Cortex of kidney (tissue), 1 donor: ENCODE measurements around the gene LRFN2.

Experiments
- DNase-seq: peaks from one replicate; lab custom pipeline; 2025; lab: John Stamatoyannopoulos, UW

Gene LRFN2

DNA sequence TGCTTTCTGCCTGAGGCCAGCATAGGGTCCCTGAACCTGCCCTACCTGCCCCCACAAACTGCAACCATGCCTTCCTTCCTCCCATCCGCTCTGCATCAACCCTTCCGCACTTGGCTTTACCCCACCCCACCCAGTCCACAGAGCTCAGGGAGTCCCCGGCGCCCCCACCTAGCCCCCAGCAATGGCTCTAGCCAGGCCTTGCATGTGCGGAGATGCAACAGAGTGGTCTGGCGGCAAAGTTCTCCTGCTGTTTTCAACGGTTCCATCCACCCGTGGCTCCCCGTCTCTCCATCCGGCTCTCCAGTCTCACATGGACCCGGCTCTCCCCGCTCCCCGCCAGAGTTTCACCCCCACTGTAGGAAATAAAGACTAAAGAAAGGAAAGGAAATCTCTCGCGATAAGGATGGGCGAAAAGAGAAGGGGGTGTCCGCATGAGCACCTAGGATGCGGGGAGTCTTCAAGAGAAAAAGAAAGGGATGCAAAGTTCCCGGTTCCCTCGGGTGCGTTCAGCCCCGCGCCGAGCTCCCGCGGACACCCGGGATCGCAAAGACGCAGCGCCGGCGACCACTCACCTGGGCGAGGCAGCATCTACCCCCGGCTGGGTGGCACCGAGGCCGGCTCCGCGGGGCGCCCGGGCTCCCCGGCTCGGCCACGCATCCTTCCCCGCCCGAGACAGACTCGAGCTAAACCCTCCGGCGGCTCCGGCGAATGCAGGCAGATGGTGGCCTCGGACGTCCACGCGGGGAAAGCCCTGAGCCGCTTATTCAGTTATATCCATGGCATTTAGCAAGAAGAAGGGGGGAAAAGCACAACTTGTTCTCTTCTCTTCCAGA is 579 bp downstream of the LRFN2 start:
- DNase-seq = no peak

DNA sequence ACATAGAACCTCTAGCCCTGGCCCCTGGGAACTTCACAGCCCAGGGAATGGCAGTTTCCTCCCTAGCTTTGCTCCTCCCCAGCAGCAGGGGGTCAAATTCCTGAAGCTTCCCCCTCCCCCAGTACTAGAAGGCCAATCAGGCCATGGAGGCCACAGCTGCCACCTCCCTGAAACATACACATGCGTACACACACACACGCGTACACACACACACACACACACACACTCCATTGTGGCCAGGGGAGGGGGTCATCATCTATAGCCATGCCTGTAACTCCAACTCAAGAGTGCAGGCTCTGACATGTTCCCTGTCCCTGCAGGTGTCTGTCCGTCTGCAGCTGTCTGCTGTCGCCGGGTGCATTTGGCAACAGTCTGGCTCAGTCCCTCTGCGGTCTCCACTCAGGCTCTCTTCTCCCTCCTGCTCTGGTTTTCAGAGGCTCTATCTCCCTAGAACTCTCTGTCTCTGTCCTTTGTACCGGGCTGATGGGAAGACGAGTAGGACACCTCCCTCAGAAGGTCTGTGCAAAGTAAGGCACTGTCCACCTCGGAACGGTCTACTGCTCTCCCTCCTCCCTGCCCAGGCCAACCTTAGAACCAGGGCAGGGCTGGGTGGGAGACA is 1.4 kb downstream of the LRFN2 start:
- DNase-seq = no peak

DNA sequence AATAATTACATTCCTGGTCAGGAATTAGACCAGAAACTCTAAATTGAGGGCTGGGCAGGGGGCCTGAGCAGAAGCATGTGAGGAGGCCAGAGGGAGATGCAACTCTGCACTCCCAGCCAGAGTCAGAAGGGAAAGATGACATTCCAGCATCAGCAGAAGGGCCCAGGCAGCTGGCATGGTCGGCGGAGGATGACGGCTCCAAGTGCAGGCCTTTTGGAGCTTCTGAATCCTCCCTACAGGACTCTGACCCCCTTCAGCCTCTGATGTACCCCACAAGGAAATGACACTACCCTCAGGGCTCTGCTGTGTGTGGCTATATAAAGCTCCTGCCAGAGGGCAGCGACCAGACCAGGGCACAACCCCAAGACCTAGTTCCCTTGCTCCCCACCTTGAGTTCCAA is 1.9 kb downstream of the LRFN2 start:
- no peak for DNase-seq

DNA sequence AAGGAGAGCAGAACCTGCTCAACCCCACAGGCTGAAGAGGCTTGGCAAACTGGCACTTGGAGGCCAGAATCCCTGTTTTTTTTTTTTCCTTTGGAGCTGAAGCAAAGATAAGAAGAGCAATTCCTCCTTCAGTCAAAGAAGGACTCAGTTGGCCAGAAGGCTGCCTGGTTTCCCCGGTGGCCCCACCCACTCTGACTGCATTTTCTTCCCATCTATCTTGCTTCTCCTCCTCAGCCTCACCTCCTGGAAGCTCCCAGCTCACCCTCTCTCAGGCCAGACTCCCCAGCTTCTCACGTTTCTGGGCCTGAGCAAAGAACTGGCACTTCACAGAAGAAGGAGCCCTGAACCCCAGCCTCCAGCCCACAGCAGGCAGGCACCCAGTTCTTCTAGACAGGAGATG is 2.4 kb downstream of the LRFN2 start:
- DNase-seq = no peak

DNA sequence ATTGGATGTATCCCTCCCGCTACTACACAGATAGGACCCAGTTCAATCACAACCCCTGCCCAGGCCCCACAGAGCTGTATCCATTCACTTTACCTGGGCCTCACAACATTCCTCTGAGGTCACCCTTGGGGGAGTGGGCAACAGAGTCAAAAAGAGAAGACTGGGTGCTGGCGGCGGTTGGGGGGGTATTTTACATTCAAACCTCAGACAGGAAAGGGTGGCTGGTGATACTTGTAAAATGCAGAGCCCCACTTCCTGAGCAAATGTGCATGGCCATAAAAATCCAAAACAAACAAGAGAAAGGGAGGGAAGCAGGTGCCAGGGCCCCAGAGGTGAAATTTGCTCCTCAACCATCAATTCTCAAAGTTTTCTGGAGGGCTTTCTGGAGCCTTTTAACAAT is 3.5 kb downstream of the LRFN2 start:
- DNase-seq = no peak

DNA sequence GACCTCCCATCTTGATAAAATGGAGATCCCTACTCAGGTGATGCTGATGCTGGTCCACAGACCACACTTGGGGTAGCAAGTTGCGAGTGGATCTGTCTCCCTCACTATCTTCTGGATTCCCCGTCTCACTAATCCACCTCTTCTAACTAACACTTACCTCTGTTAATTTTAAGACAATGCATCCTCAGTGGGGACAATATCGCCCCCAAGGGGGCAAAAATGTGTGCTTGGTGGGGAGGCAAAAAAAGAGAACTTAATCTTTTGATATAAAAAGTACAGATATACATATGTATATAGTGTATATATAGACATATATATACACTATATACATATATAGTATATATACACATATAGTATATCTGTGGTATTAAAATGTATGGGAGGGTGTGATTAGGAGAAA is 4.3 kb downstream of the LRFN2 start:
- no peak for DNase-seq

DNA sequence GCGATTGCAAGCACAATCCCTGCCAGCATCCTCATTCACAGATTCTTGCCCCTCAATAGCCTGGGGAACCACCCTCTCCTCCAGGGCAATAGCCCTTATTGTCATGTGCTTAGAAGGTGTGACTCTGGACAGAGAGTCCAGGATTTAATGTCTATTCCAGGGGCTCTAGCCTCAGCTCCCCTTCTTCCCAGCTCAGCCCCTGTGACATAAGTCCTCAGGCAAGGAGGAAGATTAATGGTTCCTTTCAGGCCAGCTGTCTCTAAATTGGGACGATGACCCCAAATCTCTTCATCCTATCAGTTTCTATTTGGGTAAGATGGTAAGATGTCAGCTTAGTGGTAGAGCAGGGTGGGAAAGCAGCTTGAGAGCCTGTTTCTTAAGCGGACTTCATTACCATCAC is 8.1 kb downstream of the LRFN2 start:
- DNase-seq = no peak

DNA sequence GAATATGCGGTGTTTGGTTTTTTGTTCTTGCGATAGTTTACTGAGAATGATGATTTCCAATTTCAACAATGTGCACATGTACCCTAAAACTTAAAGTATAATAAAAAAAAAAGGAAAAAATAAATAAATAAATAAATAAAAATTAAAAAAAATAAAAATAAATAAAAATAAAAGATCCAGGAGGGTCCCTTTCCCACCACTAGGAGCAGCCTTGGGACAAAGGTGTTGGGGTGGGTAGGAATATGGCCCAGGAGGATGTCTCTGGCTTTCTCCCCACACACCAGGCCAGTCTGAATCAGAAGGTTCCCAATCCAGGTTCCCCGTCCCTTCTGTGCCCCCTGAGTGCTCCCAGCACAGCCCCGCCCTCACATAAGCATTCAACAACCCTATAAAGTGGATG is 9.5 kb downstream of the LRFN2 start:
- no peak for DNase-seq

DNA sequence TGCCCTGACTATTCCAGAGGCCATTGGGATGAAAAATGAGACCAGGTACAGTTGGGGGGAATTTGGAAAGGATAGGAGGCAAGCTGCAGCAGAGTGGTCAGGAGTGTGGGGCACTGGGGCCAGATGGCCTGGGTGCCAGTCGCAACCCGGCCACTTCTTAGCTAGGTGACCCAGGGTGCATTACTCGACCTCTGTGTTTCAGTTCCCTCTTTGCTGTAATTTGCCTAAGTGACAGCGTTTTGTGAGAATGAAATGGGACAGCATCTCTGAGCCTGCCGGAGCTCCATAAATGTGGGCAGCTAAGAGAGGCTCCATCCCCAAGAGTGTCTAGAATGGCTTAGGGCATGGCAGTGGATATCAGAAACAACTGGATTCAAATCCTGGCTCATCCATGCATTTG is 13.9 kb downstream of the LRFN2 start:
- no peak for DNase-seq

DNA sequence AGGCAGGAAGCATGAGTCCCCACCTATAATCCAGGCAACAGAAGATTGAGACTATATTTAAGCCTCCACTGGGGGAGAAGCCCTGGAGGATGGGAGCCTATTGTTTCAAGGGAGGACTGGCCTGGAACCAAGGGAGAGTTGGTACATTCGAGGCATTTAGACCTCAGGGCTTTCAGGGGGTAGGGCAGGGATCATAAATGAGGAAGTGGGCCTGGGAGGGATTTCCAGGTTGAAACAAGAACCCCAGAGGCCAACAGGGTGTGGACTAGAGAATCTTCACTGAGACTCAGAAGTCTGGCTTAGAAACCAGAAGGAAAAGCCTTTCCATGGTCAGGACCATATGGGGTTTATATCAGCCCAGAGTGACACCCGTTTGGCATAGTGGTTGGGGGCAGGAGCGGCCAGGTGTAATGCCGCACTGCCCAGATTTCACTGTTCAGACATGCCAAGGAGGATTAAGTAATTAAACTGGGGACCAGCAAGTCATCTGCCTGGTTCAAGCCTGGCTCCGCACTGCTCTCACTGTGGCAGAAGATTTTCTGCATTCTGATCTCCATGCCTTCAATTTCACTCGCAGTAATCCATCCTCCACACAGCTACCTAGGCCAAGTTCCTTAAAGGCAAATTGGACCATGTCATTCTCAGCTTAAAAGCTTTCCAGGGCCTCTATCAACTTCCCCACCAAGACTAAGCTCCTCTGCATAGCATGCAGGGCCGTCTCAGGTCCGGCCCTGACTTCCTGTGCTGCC is 17.8 kb downstream of the LRFN2 start:
- no peak for DNase-seq

DNA sequence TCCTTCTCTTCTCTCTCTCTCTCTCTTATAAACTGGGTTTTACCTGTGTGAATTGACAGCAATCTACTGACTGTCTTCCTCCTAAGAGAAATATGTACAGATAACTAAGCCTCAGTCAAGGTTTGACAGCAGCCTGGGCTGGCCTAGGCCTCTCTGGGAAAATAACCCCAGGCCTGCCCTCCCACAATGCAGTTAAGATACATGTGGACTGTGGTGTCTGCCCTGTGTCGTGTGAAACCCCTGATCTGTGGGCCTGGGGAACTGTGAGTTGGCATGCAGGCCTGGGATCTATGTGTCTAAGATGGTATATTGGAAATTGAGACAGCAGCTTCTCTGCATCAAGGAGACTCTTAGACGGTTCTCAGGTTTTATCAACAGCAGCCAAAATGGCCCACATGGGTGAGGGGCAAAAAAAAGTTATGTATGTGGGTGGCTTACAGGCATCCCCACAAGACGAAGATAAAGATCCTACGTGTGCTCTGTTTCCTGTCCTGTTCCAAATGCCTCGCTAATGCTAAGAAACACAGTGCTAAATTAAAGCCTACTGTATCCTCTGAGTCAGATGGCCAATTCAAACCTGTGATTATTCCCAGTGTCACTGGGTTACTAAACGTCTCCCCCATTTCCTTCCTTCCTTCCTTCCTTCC is 19.0 kb downstream of the LRFN2 start:
- DNase-seq = no peak

DNA sequence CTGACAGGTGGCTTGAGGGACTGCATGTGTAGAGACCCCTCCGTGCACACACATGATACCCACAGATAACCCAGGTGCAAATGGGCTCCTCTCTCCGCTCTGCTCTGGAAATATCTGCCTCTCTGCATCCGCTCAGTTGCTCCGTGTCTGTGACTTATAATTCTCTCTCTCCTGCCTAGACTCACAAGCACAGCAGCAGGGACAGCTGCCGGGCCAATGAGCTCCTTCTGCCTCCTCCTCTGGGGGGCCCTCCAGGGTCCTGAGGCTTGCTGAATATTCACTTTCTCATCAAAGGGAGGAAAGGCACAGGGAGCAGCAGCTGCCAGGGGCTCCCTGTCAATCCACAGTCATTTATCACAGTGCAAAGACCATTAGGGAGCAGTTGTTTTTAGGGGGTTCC is 24.1 kb downstream of the LRFN2 start:
- no peak for DNase-seq

DNA sequence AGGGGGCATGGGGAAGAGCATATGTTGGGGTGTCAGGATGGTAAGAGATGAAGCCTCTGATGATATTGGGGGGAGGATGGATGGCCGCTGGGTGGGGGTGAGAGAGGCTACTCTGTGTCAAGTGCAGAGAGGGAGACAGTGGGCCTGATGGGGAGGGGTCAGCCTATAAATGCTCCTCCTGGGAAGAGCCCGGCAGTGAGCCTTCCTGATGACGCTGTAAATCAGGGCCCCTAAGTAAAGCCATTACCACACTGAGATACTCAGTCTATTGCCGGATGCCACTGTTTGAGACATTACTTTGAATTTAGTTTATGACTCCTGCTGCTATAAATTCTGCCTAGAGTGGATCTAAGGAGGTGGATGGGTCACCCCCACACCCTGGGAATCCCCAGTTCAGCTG is 28.1 kb downstream of the LRFN2 start:
- DNase-seq = no peak

DNA sequence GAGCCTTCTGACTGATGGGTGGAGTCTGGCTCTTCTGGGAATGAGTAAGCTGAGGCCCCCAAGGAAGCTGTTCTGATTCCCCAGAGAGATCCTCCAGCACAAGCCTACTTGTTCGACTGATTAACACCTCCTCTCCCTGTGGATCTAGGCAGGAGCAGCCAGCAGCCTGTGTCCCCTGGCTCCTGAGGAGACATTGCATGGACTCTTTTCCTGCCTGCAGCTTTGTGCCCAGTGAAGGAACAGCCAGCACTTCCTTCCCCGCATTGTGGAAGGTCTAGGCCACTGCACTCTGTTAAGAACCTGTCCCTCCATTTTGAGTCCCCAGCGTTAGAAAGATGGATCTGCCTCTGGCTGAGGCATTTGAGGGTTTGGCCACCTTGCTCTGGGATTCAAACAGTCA is 29.1 kb downstream of the LRFN2 start:
- DNase-seq = no peak

DNA sequence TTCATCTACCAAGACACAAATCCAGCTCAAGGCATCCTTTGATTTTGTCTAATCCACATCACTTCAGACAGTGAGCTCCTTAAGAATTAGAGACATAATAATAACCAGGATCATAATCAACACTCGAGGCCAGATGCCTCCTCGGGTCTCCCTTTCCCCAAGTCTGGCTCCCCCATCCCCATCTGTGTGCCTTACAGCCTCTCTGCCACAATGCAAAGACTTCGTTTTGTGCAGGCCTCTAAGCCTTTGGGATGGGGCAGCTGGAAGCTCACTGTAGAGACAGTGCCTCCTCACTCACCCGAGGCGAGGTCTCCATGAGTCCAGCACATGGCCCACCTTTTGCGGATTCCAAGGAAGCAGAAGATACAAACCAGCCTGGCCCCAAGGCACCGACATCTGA is 30.3 kb downstream of the LRFN2 start:
- no peak for DNase-seq

DNA sequence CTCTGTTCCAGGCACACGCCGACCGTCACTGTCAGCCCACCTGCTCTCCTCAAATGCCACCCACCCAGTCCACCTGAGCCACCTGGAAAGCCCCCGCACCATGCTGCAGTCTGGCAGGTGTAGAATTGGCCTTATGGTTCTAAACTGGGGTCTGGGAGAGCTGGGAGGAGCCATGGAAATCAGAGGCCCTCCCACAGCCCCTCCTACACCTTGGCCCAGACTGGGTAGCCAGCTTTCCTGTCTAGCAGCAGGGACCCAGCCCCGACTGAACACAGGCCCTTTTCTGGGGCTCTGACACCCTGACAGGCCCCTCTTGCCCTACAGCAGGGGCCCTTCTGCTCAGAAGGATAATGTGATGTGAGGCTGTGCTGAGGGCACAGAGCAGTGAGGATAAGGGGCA is 31.1 kb downstream of the LRFN2 start:
- no peak for DNase-seq

DNA sequence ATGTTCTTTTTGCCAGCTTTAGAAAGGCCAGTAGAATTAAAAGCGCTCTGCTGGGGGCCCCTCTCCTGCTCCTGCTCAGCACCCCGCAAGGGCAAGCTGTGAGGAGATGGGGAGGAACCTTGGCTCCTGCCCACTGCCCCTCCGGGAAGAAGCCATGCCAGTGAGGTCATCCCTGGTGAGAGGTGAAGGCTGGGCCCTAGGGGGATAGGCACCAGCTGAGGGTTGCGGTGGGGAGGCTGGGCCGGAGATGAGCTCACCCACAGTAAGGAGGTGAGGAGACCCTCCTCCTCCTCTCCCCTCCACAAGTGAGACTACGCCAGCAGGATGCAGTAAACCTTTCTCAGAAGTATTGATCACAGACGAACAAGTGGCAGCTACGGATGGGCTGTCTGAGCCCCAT is 32.1 kb downstream of the LRFN2 start:
- DNase-seq = no peak

DNA sequence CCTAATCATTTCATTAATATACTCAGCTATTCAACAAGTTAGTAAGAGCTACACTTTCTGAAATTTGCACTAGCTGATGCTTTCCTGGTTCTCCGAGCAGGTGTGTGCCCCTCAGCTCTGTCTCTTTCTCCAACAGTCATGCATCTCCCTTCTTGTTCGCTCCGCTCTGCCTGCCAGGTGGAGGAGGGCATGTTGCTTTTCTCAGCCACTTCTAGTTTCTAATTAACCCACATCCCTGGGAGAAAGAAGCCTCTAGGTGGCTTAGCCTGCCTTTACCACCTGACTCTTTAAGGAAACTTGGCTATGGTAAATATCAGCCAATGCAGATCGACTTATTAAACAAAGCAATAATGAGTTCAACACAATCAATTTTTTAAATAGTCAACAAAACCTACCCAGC is 34.2 kb downstream of the LRFN2 start:
- no peak for DNase-seq

DNA sequence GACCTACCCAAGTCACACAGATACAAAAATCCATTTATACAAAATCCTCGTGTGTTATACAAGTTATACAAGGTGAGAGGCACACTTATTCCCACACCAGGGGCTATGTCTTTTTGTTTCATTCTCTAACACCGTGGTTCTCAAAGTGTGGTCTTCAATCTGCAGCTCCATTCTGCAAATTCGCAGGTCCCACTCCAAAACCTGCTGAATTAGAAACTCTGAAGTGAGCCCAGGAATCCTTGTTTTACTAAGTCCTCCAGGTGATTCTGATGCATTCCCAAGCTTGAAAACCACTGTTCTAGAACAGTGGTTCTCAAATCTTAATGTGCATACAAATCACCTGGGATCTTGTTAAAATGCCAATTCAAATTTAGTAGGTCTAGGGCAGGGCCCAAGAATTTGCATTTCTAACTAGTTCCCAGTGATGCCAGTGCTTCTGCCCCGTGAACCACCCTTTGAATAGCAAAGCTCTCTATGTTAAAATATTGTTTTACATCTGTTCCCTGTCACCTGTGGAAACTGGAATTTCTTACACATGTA is 35.1 kb downstream of the LRFN2 start:
- DNase-seq = no peak

DNA sequence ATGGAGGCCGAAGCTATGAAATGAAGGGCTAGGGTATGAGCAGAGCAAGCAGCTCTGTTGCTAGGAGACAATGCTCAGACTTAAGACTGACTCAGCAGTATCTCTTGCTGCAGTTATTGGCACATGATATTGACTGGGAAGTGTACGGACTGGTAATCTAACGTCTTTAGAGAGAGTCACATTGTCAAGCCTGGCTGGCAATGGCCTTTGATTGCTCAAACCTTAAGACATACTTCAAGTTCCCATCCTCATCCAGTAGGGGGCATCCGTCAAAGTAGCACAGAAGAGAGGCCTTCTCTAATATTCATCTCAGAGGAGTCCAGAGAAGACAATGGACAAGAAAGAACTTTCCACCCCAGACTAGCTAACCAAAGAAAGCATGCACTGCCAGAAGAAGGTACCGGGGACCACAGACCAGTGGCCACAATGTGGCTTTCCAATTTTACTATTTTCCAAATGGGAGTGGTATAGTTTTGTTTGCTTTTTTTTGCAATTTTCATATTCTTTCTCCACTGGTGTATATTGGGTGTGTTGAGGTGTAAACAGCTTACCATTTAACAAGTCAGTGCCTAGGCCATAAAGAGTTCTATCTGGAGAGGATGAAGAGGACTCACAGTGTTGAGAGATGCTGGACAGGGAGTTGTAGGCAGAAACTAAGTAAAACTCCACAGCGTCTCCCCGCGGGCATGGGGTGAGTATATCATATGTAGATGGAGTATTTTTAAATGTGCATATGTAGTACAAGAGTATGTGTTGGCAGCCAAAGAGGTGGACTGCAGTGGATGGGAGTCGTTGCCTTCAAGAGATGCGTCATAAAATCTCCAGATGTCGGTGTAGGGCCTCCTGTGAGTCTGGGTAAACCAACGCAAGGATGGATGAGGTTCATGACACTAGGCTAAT is 36.7 kb downstream of the LRFN2 start:
- DNase-seq = no peak

DNA sequence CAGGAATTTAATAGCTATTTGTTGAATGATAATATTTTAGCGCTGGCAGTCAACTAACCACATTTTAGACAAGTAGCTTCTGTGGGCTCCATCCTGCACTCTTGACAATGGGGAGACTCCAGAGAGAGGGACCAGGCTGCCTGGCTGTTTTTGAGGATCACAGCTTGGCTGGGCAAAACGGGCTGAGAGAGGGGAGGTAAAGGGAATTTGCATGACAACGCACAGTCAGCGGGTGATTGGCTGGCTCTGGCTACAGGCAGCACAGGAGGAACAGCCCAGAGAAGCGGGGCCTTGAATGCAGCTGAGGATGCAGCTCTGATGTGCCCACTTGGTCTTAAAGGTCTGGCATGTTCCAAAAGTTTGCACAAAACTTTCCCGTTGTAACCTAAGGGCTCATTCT is 41.2 kb downstream of the LRFN2 start:
- DNase-seq = no peak
